Suprapubic skin (tissue), 4 donors: ENCODE results near the gene SAMD14. TPM values are rescaled to one million over a fixed set of nuclear protein-coding genes. Genes with fewer than 3 reads are reported as not detected.

Experiments used
- DNase-seq, 2 donors: peaks; one replicate each; pipeline ENCODE4 v3.0.0-alpha.2; 2019; ENCODE audit warnings: low spot score in 2 of 2
- H3K27ac ChIP-seq: fragments of 200-600 bp; sonication (generic); one replicate; pipeline ENCODE4 v1.5.1; 2019
- H3K27me3 ChIP-seq: fragments of 200-600 bp; sonication (generic); one replicate; pipeline ENCODE4 v1.5.1; 2019
- H3K36me3 ChIP-seq: fragments of 200-600 bp; sonication (generic); one replicate; pipeline ENCODE4 v1.5.1; 2019
- H3K4me1 ChIP-seq: fragments of 200-600 bp; sonication (generic); one replicate; pipeline ENCODE4 v1.5.1; 2019
- H3K4me3 ChIP-seq: fragments of 200-600 bp; sonication (generic); one replicate; pipeline ENCODE4 v1.5.1; 2019; ENCODE audit warnings: mild to moderate bottlenecking
- H3K9me3 ChIP-seq: fragments of 200-600 bp; sonication (generic); one replicate; pipeline ENCODE4 v1.5.1; 2019
- CTCF ChIP-seq, 2 donors: fragments of 200-600 bp in 1 of 2; fragments of 450-650 bp in 1 of 2; sonication (generic) in 1 of 2; IDR thresholded peaks; one replicate each; pipeline ENCODE4 v1.5.1; 2016 to 2019; ENCODE audit warnings: antibody characterized with exemption in 2 of 2, mild to moderate bottlenecking in 1 of 2, moderate library complexity in 1 of 2
- EP300 ChIP-seq: sonication (generic); formaldehyde crosslinking; IDR thresholded peaks from one replicate; pipeline ENCODE4 v1.6.1; 2017; ENCODE audit warnings: antibody characterized with exemption
- POLR2A ChIP-seq, 2 donors: fragments of 450-650 bp; IDR thresholded peaks; one replicate each; pipeline ENCODE4 v1.6.1; 2017; ENCODE audit warnings: antibody characterized with exemption in 2 of 2, mild to moderate bottlenecking in 2 of 2, moderate library complexity in 2 of 2
- POLR2AphosphoS5 ChIP-seq, 3 donors: sonication (generic); formaldehyde crosslinking; IDR thresholded peaks; one replicate each; pipeline ENCODE4 v1.6.1; 2017; ENCODE audit warnings: antibody characterized with exemption in 3 of 3
- WGBS: methylation state at CpG from one replicate; pipeline ENCODE4 v1.1.5; 2018; 5-methylcytosine and 5-hydroxymethylcytosine counted together
- total RNA-seq, 4 donors: library from RNA; depleted of rRNA; stranded (reverse); fragments of >200 nt; gene quantifications; one replicate each; pipeline ENCODE4 v1.1.0, GENCODE V29; 2016

SAMD14 gene
- total RNA-seq, 4 donors from 2014 or later: 0.68 TPM; not detected in 3

GRCh38 chr17:50097926-50098325 lies 32.0 kb downstream of the SAMD14 start:
- Histone ChIP-seq H3K4me1 (peaks cover 64% of the 10 kb centered on the region), H3K9me3 (no peaks in the 10 kb centered on the region), H3K36me3 (peaks cover 32% of the 10 kb centered on the region), H3K27ac (no peak overlapping the region), H3K4me3 (no peak overlapping the region), H3K27me3 (no peaks in the 10 kb centered on the region)
- TF ChIP-seq CTCF (IDR thresholded peaks at IDR 0.05) (no peak), POLR2AphosphoS5 (IDR thresholded peaks at IDR 0.05) (no peak), EP300 (no peak), POLR2A (IDR thresholded peaks at IDR 0.05) (no peak)
- no peak for DNase-seq
- 75% methylated on average over 4 of the region's 4 CpGs for WGBS

- WGBS: 81% methylated on average over 3 of the region's 7 CpGs
- H3K4me3 ChIP-seq: no peak overlapping the region
- H3K36me3 ChIP-seq: peaks cover 32% of the 10 kb centered on the region
- H3K27ac ChIP-seq: no peak overlapping the region
- H3K4me1 ChIP-seq: peaks cover 59% of the 10 kb centered on the region
- TF ChIP-seq EP300: no peak
- TF ChIP-seq POLR2A (IDR thresholded peaks at IDR 0.05): no peak
- TF ChIP-seq POLR2AphosphoS5 (IDR thresholded peaks at IDR 0.05): no peak
- TF ChIP-seq CTCF (IDR thresholded peaks at IDR 0.05): no peak
- no peak for DNase-seq
- no peaks in the 10 kb centered on the region for H3K9me3 ChIP-seq
- H3K27me3 ChIP-seq: no peaks in the 10 kb centered on the region
These were observed 32.5 kb downstream of the SAMD14 start for GRCh38 chr17:50097455-50097854.

- Histone ChIP-seq H3K4me3 (peak overlapping the region; percentile 73), H3K9me3 (no peaks in the 10 kb centered on the region), H3K36me3 (peaks cover 29% of the 10 kb centered on the region), H3K27ac (no peak overlapping the region), H3K4me1 (peaks cover 52% of the 10 kb centered on the region), H3K27me3 (no peaks in the 10 kb centered on the region)
- no peak for TF ChIP-seq CTCF (IDR thresholded peaks at IDR 0.05)
- no peak for TF ChIP-seq POLR2AphosphoS5 (IDR thresholded peaks at IDR 0.05)
- no peak for TF ChIP-seq POLR2A (IDR thresholded peaks at IDR 0.05)
- no peak for TF ChIP-seq EP300
- 60% methylated on average over 1 of the region's 3 CpGs for WGBS
- DNase-seq: no peak
These were observed 33.2 kb downstream of the SAMD14 start for GRCh38 chr17:50096758-50097157.

GRCh38 chr17:50096092-50096491 lies 33.9 kb downstream of the SAMD14 start:
- Histone ChIP-seq H3K9me3 (no peaks in the 10 kb centered on the region), H3K4me1 (peaks cover 46% of the 10 kb centered on the region), H3K27me3 (no peaks in the 10 kb centered on the region), H3K27ac (peak overlapping the region; percentile 74), H3K36me3 (peaks cover 28% of the 10 kb centered on the region), H3K4me3 (peak overlapping the region; percentile 73)
- WGBS: 17% methylated on average over 5 of the region's 6 CpGs
- TF ChIP-seq POLR2AphosphoS5 (IDR thresholded peaks at IDR 0.05) (no peak), CTCF (IDR thresholded peaks at IDR 0.05) (no peak), EP300 (no peak)
- no peak for DNase-seq

GRCh38 chr17:50095626-50096037 lies 34.3 kb downstream of the SAMD14 start:
- Histone ChIP-seq H3K27me3 (no peaks in the 10 kb centered on the region), H3K4me3 (peak overlapping the region; percentile 73), H3K9me3 (no peaks in the 10 kb centered on the region), H3K4me1 (peaks cover 41% of the 10 kb centered on the region), H3K36me3 (peaks cover 28% of the 10 kb centered on the region), H3K27ac (peak overlapping the region; percentile 74)
- TF ChIP-seq POLR2AphosphoS5 (IDR thresholded peaks at IDR 0.05) (no peak), EP300 (no peak), POLR2A (IDR thresholded peaks at IDR 0.05) (no peak), CTCF (IDR thresholded peaks at IDR 0.05) (no peak)
- no peak for DNase-seq
- whole genome bisulfite sequencing: under 1% methylated on average over 12 of the region's 12 CpGs
